ENCODE data around the gene ZNF283. TPM values are rescaled to one million over a fixed set of nuclear protein-coding genes. Genes with fewer than 3 reads are reported as not detected.
A peak's percentile ranks its signal among the peaks of the same experiment; 100 is the strongest.

ZNF283 gene
- total and polyA plus RNA-seq, 2 of the 13 experiments (the other 11 are each of a cell fraction or from before 2014, with no cell fraction given): 2.0 to 11.1 TPM

DNA sequence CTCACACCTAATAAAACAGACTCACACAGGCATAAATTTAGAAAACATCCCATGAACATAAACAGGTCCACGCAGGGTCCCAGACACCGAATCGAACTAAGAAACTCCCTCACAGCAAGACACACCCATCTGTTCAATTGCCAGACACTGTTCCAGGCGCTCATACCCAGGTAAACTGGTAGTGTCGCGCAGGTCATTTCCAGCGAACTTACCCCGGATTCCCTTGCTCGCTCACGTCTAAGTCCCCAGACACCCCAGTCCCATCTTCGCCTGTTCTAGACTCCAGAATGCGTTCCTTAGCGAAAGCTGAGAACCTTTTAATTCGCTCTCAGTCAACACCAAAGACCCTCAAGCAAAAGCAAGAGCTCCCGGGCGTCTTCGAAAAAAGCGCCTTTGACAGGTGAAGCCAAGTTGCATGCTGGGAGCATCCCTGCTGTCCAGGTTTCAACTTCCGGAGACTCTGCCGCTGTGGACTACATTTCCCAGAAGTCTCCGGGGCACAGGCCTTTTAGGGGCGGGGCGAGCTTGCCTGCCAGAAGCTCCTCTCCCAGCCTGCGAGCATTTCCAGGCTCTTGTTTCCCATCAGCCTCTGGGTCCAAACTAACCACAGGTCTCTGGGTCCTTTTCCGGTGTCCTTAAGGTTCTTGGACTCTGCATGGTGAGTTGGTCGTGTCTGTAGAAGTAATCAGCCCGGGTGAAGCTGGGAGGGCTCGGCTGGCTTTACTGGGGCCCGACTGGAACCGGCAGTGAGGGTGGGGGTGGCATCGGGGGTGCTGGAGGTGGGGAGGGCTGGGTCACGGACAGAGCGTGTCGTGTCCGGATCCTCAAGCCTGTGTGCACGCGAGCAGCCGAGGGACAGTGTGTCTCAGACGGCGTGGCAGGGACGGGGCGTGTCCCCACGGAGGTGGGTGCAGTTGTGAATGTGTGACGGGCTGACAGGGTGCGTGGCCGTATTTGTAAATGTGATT lies at the start of gene ZNF283 (continued):
- TF ChIP-seq, protein P1, sequence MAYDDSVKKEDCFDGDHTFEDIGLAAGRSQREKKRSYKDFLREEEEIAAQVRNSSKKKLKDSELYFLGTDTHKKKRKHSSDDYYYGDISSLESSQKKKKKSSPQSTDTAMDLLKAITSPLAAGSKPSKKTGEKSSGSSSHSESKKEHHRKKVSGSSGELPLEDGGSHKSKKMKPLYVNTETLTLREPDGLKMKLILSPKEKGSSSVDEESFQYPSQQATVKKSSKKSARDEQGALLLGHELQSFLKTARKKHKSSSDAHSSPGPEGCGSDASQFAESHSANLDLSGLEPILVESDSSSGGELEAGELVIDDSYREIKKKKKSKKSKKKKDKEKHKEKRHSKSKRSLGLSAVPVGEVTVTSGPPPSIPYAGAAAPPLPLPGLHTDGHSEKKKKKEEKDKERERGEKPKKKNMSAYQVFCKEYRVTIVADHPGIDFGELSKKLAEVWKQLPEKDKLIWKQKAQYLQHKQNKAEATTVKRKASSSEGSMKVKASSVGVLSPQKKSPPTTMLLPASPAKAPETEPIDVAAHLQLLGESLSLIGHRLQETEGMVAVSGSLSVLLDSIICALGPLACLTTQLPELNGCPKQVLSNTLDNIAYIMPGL (CRISPR knock-in tag; IDR thresholded peaks at IDR 0.05; ENCODE audit: borderline replicate concordance in 1 of 2, low read depth in 1 of 2): peak in 1 of 2 experiments; percentile 18; a peak in 1 of 4 replicates
- TF ChIP-seq, protein P2, sequence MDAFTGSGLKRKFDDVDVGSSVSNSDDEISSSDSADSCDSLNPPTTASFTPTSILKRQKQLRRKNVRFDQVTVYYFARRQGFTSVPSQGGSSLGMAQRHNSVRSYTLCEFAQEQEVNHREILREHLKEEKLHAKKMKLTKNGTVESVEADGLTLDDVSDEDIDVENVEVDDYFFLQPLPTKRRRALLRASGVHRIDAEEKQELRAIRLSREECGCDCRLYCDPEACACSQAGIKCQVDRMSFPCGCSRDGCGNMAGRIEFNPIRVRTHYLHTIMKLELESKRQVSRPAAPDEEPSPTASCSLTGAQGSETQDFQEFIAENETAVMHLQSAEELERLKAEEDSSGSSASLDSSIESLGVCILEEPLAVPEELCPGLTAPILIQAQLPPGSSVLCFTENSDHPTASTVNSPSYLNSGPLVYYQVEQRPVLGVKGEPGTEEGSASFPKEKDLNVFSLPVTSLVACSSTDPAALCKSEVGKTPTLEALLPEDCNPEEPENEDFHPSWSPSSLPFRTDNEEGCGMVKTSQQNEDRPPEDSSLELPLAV (CRISPR knock-in tag; conservative IDR thresholded peaks at IDR 0.05; ENCODE audit: low read depth): no peak
- TF ChIP-seq MEF2D (CRISPR knock-in tag; IDR thresholded peaks at IDR 0.05) (peak; percentile 10; the same call in 1 of the 2 replicates), SETDB1 (CRISPR knock-in tag; IDR thresholded peaks at IDR 0.05; ENCODE audit: borderline replicate concordance) (0 out of 2 replicates have a peak, but pooled peaks have one; percentile 19), ZNF383 (CRISPR knock-in tag; IDR thresholded peaks at IDR 0.05; ENCODE audit: borderline replicate concordance) (no peak), NFE2 (CRISPR knock-in tag; IDR thresholded peaks at IDR 0.05) (no peak), POLR2AphosphoS5 (IDR thresholded peaks at IDR 0.05; ENCODE audit: low read depth, low read length) (peak; percentile 82), ZNF556 (CRISPR knock-in tag; IDR thresholded peaks at IDR 0.05; ENCODE audit: borderline replicate concordance) (no peak), ZNF205 (CRISPR knock-in tag; IDR thresholded peaks at IDR 0.05) (no peak), POLR2G (IDR thresholded peaks at IDR 0.05; ENCODE audit: low read depth, low read length) (peak; percentile 63), ZNF235 (CRISPR knock-in tag; IDR thresholded peaks at IDR 0.05; ENCODE audit: borderline replicate concordance) (peak; percentile 47; the same call in 1 of the 2 replicates), KDM2A (CRISPR knock-in tag; IDR thresholded peaks at IDR 0.05; ENCODE audit: borderline replicate concordance, low read depth) (0 out of 2 replicates have a peak, but pooled peaks have one; percentile 24), ZFY (CRISPR knock-in tag; IDR thresholded peaks at IDR 0.05) (peak; percentile 73)
- TF ChIP-seq, protein P3, sequence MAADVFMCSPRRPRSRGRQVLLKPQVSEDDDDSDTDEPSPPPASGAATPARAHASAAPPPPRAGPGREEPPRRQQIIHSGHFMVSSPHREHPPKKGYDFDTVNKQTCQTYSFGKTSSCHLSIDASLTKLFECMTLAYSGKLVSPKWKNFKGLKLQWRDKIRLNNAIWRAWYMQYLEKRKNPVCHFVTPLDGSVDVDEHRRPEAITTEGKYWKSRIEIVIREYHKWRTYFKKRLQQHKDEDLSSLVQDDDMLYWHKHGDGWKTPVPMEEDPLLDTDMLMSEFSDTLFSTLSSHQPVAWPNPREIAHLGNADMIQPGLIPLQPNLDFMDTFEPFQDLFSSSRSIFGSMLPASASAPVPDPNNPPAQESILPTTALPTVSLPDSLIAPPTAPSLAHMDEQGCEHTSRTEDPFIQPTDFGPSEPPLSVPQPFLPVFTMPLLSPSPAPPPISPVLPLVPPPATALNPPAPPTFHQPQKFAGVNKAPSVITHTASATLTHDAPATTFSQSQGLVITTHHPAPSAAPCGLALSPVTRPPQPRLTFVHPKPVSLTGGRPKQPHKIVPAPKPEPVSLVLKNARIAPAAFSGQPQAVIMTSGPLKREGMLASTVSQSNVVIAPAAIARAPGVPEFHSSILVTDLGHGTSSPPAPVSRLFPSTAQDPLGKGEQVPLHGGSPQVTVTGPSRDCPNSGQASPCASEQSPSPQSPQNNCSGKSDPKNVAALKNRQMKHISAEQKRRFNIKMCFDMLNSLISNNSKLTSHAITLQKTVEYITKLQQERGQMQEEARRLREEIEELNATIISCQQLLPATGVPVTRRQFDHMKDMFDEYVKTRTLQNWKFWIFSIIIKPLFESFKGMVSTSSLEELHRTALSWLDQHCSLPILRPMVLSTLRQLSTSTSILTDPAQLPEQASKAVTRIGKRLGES (CRISPR knock-in tag; IDR thresholded peaks at IDR 0.05; ENCODE audit: borderline replicate concordance): no peak
- TF ChIP-seq, protein P4, sequence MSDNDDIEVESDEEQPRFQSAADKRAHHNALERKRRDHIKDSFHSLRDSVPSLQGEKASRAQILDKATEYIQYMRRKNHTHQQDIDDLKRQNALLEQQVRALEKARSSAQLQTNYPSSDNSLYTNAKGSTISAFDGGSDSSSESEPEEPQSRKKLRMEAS (IDR thresholded peaks at IDR 0.05): 0 out of 2 replicates have a peak, but pooled peaks have one; percentile 15
- TF ChIP-seq, protein P5, sequence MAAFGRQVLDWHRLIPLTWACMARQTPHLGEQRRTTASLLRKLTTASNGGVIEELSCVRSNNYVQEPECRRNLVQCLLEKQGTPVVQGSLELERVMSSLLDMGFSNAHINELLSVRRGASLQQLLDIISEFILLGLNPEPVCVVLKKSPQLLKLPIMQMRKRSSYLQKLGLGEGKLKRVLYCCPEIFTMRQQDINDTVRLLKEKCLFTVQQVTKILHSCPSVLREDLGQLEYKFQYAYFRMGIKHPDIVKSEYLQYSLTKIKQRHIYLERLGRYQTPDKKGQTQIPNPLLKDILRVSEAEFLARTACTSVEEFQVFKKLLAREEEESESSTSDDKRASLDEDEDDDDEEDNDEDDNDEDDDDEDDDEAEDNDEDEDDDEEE (CRISPR knock-in tag; IDR thresholded peaks at IDR 0.05): no peak
- TF ChIP-seq, protein P6, sequence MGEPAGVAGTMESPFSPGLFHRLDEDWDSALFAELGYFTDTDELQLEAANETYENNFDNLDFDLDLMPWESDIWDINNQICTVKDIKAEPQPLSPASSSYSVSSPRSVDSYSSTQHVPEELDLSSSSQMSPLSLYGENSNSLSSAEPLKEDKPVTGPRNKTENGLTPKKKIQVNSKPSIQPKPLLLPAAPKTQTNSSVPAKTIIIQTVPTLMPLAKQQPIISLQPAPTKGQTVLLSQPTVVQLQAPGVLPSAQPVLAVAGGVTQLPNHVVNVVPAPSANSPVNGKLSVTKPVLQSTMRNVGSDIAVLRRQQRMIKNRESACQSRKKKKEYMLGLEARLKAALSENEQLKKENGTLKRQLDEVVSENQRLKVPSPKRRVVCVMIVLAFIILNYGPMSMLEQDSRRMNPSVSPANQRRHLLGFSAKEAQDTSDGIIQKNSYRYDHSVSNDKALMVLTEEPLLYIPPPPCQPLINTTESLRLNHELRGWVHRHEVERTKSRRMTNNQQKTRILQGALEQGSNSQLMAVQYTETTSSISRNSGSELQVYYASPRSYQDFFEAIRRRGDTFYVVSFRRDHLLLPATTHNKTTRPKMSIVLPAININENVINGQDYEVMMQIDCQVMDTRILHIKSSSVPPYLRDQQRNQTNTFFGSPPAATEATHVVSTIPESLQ (CRISPR knock-in tag; conservative IDR thresholded peaks at IDR 0.05): no peak

Measured in HepG2 (cell line).